CD4-positive, alpha-beta T cell treated with Interleukin-4 for 4 hours (primary cell): Measurements from ENCODE around the gene MTHFD1L.
"Not testable (repeated sequence)": the region's sequence is repeated elsewhere in the genome, so short reads cannot be mapped to it uniquely, and the experiment has no call there.

Experiments used
- DNase-seq: peaks from one replicate; pipeline ENCODE4 v3.0.0-alpha.2; 2020

The MTHFD1L gene

DNA sequence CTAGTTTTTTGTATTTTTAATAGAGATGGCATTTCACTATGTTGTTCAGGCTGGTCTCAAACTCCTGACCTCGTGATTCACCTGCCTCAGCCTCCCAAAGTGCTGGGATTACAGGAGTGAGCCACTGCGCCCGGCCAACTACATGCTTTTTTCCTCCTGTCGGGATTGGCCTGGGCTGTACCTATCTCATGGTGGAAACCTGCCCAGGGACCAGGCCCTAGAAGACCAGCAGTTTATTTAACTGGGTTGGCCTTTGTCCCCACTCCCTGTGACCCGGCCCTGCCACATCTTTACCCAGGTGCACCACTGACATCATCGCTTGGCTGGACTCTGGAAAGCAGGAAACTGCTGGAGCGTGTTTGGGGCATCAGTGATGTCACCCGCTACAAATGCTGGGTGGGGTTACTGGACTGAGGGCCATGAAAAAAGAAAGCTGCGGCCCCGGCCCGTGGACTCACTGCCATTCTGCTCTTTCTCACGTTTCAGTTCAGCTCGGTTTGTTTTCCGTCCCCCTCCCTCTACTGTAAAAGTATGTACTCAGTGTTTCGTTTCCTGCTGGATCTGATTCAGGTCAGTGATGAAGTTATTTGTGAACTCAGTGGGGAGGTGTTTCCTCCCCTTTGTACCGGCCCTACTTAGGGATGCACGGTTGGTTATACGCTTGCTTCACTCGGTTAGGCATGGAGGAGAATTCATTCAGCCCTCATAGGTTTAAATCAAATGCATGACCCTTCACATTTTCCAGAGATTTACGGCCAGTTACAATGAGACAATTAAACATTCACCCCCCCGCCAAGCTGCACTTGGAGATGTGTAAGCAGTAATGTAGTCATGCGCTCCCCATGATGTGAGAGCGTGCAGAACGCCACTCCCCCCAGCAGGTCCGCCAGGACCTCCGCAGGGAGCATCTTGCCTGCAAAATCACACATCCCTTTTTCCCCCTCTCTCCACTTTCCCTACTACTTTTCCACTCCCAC, 179.3 kb downstream of the MTHFD1L start:
- no peak for DNase-seq

DNA sequence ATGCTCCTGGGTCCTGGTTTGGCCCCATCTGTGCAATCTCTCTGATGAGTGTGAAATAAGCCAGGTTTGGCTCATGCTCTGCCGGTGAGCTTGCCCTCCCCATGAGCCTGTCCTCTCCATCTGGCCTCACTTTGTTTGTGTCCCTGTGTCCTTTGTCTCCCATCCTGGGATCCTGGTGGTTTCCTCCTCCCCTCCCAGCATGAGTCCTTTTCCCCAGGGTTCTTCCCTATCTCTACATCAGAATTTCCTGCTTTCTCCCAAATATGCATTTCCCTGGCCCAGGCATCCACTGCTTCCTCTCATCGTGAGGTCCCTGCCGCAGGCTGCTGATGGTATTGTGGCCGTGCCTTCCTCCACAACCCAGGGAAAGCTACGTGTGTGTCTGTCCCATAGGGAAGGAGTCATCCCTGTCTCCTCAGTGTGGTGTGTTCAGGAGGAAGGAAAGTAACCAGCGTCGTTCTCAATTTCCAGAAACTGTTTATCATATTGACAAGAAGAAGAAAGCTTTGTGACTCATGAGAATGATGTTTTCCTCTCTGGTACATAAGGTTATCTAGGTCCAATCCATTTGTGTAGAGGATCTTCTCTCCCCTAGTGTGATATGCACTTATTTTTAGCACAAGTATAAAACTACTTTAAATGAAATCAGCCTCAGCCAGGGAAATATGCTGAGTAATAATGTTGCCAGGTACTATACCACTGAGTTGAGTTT, 180.2 kb downstream of the MTHFD1L start:
- DNase-seq = not testable (repeated sequence)

DNA sequence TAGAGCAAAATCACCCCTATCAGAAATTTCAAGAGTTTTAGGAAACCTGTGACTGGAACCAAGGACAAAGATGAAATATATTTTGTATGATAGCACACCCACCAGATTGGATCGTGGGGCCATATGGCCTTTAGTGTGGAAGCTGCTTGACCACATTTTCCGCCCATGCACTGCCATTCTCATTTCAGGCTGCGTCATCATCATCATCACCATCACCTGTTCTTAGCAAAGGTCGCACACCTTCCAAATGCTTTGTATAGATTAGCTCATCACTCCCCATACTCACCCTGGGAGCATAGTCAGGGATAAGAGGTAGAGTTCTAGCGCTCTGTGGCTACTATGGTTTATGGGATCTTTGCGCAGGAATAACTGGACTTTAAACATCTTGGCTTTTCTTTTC, 185.7 kb downstream of the MTHFD1L start:
- no peak for DNase-seq

DNA sequence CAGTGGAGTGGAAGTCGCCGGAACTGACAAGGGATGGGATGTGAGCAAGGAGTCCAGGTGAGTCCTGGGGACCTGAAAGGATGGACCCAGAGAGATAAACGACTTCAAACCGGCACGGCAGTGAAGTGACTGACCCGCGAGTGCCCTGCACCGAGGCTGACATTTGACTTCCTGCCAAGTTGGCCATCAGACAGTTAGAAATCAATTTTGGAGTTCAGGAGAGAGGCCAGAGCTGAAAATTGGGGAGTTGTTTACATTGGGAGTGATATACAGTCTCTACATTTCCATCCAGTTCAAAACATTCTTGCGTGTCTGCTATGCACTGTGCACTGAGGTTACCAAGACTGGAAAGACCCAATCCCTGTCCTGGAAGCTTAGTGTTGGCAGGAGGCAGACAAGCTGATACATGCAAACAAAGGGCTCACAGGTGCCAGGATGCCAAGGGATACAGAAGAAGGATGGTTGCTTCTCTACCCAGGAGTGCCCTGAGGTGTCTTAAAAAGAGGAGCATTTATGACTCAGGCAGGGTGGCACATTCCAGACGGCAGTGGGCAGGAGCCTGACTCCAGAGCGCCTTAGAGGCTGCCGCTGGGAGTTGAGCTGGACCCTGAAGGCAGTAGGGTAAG, 186.6 kb downstream of the MTHFD1L start:
- DNase-seq = no peak

DNA sequence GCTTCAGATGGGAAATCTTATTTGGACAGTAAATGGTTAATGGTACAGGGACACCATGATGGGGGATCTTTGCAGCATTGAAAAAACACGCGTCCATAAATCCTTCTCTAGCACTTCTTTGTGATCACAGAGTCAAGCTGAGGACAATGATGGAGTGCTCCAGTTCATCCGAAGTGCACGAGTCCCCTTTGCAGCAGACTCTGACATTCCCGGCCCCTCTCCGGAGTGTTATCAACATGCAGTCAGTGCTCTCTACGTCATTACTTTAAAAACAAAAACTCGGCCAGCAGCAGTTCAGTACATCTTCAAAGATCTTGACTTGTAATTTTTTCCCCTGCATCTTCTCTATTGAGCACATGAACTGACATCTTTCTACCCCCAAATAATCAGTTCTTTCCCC, 188.8 kb downstream of the MTHFD1L start:
- no peak for DNase-seq

DNA sequence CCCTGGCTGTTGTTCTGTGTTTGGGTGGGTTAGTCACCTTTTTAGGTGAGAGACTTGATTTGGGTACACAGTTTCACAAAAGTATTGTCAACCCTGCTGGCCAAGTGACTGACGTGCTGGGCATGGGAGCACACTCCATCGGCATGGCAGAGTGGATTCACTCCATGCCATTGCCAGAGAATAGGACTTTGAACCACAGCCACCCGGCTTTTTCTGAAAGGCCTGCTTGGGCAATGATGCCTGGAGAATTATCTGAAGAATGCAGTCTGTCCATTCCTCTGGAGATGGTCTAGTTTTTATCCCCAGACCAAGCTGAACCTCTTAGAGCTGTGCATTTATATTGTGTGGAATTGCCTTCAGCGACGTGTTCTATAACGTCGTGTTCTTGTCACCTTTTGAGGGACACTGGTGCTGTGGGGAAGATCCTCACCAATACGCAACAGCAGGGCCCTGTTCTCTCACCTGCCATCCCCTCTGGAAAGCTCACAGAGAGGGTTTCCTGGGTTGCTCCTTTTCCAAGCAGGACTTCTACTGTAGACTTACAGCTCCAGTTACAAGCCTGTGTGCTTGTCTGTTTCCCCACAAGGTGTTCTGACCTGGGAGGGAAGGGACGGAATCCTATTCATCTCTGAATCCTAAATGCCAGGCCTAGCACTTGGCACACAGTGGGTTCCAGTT, 190.9 kb downstream of the MTHFD1L start:
- DNase-seq = no peak

DNA sequence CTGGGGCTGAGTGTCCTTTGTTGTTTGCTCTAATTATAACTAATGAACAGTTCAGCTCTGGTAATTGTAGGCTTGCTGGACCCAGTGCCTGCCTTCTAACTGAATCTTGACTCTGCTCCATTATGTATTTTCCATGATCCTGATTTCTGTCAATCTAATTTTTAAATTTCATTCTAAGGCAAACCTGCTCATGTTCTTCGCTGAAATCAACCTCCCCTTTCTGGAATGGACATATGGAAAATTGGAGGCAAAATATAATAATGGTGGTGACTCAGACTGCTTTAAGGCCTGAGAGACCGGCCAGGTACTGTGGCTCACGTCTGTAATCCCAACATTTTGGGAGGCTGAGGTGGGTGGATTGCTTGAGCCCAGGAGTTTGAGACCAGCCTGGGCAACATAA, 191.6 kb downstream of the MTHFD1L start:
- DNase-seq = no peak

DNA sequence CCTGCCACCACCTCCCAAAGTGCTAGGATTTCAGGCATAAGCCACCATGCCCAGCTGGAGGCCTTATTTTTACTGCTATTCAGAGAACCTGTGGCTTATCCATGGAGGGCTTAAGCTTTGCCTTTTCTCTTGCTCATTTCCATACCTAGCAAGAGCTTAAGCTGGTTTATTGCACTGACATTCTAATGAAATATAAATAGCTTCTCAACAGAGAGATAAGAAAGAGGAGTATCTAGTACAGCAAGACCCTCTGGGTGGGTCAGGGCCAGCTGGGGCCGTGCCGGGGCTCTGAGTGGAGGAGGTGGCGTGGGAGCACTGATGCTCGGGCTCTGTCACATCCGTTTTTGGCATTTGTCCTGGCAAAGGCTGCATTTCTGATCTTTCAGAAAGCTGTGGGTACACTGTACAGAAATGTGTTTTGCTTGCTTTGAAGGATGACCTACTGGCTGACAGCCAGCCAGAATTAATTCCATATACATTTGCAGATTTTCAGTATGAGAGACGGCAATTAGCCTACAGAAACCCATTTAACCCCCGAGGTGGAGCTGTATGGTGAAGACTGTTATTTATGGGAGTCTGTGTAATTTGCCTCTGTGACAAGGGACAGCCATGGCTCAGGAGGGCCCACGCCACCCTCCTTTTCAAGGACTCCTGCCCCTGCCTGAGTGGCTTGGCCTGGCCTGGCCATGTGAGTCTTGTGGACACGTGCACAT, 192.7 kb downstream of the MTHFD1L start:
- DNase-seq = no peak

DNA sequence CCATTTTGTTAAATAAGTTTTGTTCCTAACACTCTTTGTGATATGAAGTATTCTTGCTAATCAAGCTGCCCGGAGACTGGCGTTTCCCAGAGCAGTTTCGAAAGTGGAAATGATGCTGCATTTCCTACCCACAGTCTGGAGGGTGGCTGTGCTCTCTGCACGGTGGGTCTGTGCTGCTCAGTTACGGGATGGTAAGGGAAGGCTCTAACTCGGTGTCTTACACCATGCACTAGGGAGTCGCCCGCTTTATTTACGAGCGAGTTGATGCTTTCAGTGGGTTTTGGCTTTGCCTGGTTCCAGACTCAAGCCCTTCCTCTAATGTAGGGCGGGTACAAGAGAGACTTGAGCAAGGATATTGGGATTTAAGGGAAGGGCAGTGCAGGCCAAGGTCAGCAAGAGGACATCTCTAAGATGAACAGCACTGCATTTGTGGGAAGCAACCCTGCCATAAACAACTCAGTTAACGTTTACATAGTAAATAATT, 194.2 kb downstream of the MTHFD1L start:
- no peak for DNase-seq

DNA sequence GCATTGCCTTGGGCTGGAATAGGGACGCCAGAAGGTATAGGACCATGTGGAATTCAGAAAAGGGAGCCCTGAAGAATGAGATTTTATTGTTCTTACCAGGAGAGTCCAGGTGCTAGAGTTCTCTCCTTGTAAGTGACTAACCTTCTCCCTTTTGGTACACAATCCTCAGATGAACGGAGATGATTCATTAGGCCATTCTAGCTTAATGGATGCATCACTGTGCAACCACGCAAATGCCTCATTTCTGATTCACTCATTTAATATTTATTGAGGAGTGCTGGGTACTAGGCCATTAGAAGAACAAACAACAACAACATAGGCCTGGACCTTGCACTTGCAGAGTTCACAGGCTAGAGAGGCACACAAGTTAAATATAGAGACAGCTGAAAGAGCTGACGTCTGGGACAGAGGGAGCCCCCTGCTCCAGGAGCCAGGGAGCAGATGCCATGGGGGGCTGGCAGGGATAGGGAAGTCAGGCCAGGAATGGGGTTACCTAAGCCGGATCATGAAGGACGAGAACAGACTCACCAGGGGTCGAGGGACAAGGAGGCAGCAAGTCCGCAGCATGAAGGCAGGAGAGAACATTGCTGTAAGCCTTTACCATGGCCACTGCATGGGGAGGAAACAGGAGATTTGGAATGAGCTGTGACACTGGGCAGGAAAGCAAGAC, 194.7 kb downstream of the MTHFD1L start:
- no peak for DNase-seq

DNA sequence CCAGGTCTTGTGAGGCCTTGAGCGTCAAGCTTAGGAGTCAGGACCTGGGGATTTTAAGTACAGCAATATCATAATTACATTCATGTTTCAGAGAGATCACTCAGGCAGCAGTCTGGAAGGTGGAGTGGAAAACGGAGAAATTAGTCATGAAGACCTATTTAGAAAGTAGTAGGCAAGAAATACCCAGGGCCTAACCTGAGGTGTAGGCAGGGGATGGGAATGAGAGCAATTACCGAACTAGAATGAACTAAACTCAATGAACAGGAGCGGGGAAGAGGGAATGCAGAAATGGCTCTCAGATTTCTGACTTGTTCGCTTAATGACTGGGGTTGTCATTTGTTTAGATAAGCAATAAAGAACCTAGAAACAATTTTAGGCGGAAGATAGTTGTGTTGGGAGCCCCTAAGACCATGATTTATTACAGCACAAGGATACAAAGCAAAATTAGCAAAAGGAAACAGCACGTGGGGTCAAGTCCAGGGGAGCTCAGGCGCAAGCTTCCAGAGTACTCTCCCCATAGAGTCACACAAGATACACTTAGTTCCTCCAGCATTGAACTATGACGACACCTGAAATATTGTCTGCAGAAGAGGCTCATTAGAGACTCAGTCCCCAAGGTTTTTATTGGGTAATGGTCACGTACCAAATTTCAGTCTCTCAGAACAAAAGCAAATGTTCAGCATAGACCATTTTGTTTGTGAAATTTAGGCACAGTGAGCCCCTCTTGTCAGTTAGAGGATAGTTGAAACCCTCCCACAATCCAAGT, 195.4 kb downstream of the MTHFD1L start:
- DNase-seq = no peak

DNA sequence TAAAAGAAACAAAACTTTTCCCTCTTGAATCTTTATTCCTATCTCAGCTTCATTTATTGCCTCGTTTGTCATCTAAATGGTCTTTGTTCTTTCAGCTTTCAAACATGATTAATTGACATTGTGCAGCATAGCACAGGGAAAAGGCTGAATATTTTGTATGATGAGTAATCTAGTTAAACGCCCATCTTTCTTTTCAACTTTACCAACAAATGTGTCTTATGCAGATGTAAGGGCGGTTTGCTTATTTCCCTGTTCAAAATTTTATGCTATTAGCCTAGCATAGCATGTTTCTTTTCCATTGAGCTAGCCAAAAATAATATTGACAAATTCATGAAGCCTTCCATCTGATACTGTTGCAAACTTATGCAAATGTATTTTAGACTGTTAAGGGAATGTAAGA, 197.8 kb downstream of the MTHFD1L start:
- no peak for DNase-seq

DNA sequence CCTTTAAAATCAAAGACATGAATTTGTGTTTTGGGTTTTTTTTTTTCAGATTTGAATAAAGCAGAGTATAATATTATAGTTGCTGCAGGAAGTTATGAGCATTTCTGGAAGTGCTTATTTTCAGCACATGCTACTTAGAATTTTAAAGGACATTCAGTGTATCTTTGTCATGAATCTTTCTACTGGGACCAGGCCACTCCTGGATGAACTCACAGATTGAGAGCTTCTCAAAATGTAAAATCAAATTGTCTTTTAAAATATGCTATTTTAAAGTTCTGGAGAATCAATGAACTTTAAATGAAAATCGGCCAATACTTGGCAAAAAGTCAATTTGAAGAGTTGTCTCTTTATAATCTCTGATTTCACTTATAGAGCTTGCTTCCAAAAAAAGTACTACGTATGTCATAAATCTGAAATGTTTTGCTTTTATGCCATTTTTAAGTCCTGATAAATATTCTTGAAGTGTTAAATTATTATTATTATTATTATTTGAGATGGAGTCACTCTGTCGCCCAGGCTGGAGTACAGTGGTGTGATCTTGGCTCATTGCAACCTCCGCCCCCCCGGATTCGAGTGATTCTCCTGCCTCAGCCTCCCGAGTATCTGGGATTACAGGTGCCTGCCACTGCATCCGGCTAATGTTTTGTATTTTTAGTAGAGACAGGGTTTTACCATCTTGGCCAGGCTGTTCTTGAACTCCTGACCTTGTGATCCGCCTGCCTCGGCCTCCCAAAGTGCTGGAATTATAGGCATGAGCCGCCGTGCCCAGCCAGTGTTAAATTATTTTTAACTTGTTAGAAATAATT, 198.5 kb downstream of the MTHFD1L start:
- no peak for DNase-seq

DNA sequence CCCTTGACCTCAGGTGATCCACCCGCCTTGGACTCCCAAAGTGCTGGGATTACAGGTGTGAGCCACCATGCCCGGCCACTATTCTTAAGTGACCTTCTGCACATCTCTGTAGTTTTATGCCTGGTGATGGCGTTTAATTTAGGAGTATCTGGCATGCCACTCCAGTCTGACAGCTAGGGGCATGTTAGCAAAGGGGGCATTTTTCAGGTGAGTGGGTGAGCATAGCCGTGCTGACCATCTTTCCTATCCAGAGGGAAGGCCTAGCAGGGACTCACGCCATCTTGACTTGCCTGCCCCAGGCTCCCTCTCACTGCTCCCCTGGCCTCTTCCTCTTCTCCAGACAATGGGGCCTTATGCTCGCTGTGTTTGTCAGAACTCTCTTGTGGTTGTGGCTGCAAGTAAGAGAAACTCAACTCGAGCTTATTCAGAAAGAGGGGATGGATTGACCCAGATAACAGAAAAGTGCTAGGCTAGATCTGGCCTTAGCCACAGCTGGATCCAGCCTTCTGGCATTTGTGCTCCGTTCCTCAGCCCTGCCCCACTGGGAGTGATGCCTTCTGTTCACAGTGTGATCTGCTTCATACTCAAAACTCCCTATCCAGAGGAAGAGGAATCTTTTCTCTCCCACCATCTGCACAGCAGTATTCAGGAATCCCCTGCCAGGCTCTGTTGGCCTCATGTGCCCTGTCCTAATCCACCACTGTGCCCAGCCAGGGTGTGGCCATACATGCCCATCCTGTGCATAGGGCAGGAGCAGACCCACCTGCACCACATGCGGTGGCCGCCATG, 199.7 kb downstream of the MTHFD1L start:
- DNase-seq = no peak

DNA sequence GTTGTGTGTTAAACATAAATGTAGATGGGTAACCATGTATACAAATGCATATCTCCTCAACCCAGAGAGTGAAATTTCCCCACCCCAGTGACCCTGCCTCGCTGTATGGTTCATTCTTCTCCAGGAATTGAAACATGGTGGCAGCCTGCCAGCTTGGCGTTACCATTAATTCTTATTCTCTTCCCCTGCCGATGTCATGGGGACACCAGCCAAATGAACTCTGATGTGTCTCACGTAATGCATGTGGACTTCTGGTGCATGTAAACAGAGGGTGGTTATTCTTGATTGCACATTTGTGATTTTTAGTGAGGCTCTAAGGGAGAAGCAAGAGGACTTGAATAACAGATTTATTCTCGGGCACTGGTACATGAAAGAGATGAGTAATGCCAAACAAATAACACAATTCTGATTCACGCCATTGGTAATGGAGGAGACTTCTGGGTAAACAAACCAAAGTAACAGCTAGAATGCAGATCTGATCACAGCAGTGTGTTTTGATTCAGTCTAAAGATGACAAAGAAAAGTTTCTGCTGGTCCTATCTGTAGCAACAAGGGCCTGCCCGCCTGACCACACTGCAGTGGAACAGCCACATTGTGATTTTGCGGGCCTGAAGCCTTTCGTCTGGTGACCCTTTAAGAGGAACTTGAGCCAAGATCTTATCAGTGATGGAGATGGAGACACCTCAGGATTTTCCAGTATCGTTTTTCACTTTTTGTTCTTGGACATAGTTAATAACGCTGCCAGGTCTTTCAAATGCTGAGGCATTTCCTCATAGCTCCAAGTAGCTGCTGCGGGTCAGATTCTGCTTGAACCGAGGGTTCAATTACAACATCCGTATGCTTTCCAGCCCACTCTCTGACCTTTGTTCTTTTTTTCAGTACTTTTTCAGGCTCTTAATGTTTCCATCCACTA, 202.4 kb downstream of the MTHFD1L start:
- DNase-seq = no peak

DNA sequence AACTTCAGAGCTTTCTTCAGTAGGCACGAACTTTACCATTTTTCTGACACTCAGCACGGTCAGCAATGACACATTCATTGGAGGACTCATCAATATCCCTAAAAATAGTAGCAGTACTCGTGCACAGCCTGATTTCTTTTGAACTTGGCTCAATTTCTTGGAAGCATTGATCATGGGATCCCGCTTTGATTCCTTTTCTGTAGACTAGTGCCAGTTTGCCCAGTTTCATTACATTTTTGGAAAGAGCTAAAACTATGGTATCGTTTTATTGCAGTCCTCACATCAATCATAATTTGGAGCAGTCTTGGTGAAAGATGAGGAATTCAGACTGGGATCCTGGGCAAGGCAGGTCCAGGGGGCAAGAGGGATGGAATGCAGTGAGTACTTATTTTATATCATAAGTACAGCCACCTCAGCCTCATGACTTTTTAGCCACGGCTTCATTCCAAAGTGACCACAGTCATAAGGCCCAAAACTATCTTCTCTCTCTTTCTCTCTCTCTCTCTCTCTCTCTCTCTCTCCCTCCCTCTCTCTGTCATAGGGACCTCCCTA, 203.3 kb downstream of the MTHFD1L start:
- no peak for DNase-seq

DNA sequence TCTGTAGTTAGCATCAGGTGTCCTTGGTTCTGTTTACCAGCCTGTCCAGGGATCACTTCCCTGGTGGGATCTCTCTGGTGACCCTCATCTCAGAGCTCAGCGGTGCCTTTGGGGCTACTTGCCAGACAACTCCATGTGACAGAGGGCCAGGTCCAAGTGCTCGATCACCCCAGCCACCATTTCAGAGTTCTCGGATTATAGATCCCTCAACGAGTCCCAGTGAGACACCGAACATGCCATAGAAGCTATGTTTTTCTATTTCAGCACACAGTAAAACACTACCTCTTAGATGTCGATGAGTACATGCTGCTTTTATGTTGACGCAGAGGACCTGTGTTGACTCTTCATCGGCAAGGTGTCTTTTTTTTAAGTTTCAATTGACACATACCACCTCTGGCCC, 204.1 kb downstream of the MTHFD1L start:
- no peak for DNase-seq

DNA sequence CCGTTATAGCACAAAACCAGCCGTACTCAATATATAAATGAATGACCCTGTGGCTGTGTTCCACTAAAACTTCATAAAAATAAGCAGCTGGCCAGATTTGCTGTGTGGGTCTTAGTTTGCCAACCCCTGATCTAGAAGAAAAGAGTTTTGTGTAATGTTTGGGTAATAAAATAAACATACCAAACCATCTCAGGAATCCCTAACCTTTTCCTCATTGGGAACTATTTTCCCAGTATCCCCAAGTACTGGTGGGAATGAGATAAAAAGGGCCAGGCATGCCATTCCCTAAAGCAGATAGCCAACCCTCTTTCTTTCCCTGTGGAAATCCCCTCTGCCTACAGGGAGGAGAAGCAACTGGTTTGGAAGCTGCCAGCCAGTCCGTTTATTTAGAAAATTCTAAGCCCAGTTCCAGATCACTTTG, 205.1 kb downstream of the MTHFD1L start:
- no peak for DNase-seq
